NCI-H1105 treated with DMSO at 0.1 percent for 48 hours (cell line): Measurements from ENCODE around the gene BRPF1.

Experiments used
- DNase-seq: peaks from one replicate; lab custom pipeline; 2025; lab: John Stamatoyannopoulos, UW

The BRPF1 gene

DNA sequence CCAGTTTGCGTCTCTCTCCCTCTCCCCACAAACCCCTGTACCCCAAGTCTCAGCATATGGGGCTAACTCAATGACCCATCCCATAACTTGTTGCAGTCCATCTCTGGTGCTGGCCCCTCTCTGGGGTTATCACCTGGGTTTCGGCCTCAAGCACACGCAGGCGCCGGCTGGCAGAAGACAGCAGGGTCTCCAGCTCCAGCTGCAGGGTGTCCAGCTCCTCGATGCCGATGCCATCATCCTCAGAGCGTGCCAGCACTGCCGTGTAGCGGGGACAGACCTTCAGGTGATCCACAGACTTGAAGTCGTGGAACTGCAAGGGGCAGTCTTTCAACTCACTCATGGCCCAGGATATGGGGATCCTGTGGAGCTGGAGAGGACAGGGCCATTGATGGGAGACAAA is 59.6 kb downstream of the BRPF1 start:
- DNase-seq, result no peak

DNA sequence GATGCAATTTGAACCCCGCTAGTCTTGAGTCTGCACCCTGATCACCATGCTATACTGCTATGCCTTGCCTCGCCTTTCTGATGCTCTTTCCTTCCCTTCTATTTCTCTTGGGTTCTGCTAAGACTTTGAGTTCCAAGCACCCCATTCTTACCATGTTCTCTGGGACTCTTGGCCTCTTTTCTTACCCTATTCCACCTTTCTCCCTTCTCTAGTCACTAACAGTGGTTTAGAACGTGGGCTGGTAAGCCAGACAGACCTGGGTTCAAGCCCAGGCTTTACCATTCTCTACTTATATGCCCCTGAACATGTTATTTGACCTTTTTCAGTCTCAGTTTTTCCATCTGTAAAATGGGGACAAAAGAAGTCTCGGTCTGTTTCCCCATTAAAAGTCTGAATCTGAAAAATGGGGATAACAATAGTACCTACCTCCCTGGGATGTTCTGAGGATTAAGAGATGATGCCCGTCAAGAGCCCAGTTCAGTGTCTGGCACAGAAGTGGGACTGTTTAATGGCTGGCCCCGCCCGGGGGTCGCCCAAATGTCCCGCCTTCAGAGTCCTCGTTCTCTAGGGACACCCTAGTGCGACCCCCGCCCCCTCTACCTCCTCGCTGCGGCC is 60.4 kb downstream of the BRPF1 start:
- no peak for DNase-seq

- DNase-seq, result peak; percentile 85
Measured at GRCh38 chr3:9792405-9793160, 61.0 kb downstream of the BRPF1 start, which contains the start of the genes ARPC4 and TADA3. Gene ARPC4 (plus strand): TSS chr3:9793082. CDS start chr3:9793122, 40 bp downstream. Gene TADA3 (minus strand): TSS chr3:9792473. CDS start chr3:9791466, 1,007 bp downstream.

GRCh38 chr3:9793161-9793781 is 61.7 kb downstream of the BRPF1 start:
- DNase-seq, result no peak

GRCh38 chr3:9794400-9794799 is 62.9 kb downstream of the BRPF1 start:
- no peak for DNase-seq

DNA sequence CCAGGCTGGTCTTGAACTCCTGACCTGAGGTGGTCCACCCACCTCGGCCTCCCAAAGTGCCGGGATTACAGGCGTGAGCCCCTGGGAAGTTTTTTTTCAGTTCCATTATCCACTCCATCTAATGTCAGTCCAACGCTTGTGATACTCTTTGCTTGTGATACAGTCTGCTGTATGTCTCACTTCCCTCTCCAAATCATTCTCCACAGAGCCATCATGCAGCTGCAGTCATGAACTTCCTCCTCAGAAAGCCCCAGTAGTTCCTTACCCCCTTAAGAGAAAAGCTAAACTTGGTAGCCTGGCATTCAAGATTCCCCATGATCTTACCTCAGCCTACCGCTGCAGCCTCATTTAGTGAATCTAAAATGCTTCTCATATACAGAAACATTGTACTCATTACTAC is 63.7 kb downstream of the BRPF1 start:
- DNase-seq, result no peak

DNA sequence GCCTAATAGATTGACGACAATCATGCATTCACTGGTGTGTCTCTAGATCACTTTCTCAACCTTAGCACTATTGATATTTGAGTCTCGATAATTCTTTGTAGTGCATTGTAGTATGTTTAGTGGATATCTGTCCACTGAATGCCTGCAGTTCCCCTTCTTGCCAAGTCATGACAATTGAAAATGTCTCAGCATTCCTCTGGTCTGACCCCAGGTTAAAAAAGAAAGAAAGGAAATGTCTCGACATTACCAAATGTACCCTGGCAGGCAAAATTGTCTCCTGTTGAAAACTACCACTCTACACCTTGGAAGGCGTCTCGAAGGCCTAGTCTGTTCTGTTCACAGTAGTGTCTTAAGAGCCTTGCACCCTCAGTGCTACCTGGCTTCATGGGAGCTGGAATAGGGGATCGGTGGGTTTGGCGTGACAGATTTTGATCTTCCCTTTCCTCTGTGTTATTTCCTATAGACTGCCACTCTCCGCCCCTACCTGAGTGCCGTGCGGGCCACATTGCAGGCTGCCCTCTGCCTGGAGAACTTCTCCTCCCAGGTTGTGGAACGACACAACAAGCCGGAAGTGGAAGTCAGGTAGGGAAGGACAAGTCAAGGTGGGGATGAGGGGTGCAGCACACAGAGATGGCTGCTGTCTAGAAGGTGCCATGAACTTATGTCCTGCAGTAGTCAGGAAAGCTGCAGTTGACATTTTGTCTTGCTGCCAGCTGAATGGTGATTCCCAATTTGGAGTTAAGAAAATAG is 65.8 kb downstream of the BRPF1 start:
- no peak for DNase-seq
